Spleen (tissue), 7 donors: ENCODE results near the gene NR4A2.

ENCODE experiments used
- CTCF ChIP-seq, 11 experiments: fragments of 200-600 bp in 7 of 11; fragments of 450-650 bp in 4 of 11; sonication (generic) in 4 of 11; IDR thresholded peaks in 8 of 11; conservative IDR thresholded peaks in 3 of 11; 1 replicate in 7 of 11; 2 replicates in 4 of 11; pipeline versions ENCODE4 v1.4.0 to v1.8.0; 2016 to 2021; ENCODE audit warnings: antibody characterized with exemption in 11 of 11, inconsistent platforms in 4 of 11, mild to moderate bottlenecking in 1 of 11
- POLR2A ChIP-seq, 3 donors: fragments of 450-650 bp; IDR thresholded peaks; one replicate each; pipeline ENCODE4 v1.5.1; 2017; ENCODE audit warnings: antibody characterized with exemption in 3 of 3, mild to moderate bottlenecking in 1 of 3
- POLR2AphosphoS5 ChIP-seq, 3 donors: sonication (generic); formaldehyde crosslinking; IDR thresholded peaks; one replicate each; pipeline ENCODE4 v1.5.1; 2017; ENCODE audit warnings: antibody characterized with exemption in 3 of 3
- donor health status: DM: no; HTN: no; CAD: no; lungs with moderate emphysema.
- donor health status: DM: no; HTN: no; CAD: no.
- donor health status: DM: no; HTN: no; CAD: no.

GRCh38 chr2:156342254-156343095 is 10.0 kb upstream of the NR4A2 start:
- TF ChIP-seq POLR2A (IDR thresholded peaks at IDR 0.05) (peak; percentile 50 to 69 (median 54)), CTCF (IDR thresholded peaks at IDR 0.05 in 8 of 11, conservative IDR thresholded peaks at IDR 0.05 in 3 of 11) (peak in 1 of 11 experiments; percentile 30), POLR2AphosphoS5 (IDR thresholded peaks at IDR 0.05) (peak; percentile 87 to 90 (median 88))
